Stimulated activated CD4-positive, alpha-beta T cell treated with anti-CD3 and anti-CD28 coated beads, Interleukin-15, amount 100 ng/mL, for 1 hour (primary cell): ENCODE results near the gene CDH2.
"Not testable (repeated sequence)": the region's sequence is repeated elsewhere in the genome, so short reads cannot be mapped to it uniquely, and the experiment has no call there.

ENCODE experiments used
- DNase-seq, 2 donors: peaks; one replicate each; pipeline ENCODE4 v3.0.0-alpha.2; 2020; ENCODE audit warnings: low read depth in 1 of 2, low spot score in 1 of 2

The CDH2 gene

GRCh38 chr18:27922780-27923179 lies 254.2 kb downstream of the CDH2 start:
- no peak for DNase-seq

- DNase-seq, result no peak
Observed at GRCh38 chr18:27921904-27922751, 254.8 kb downstream of the CDH2 start.

- no peak for DNase-seq
Observed at GRCh38 chr18:27921392-27921791, 255.5 kb downstream of the CDH2 start.

GRCh38 chr18:27920836-27921235 lies 256.1 kb downstream of the CDH2 start:
- DNase-seq, result no peak

GRCh38 chr18:27906189-27906588 lies 270.7 kb downstream of the CDH2 start:
- not testable (repeated sequence) for DNase-seq

GRCh38 chr18:27903906-27904305 lies 273.0 kb downstream of the CDH2 start:
- DNase-seq, result no peak

GRCh38 chr18:27901424-27902226 lies 275.3 kb downstream of the CDH2 start:
- no peak for DNase-seq
